WI38 (cell line): ENCODE data around the gene TTLL10.

Experiments used
- H3K4me3 ChIP-seq: 2 replicates; pipeline ENCODE4 v1.5.1; 2011; ENCODE audit warnings: low read depth, mild to moderate bottlenecking, control low read depth, low read length
- CTCF ChIP-seq: IDR thresholded peaks from 2 replicates; pipeline ENCODE4 v1.5.1; 2012; ENCODE audit warnings: low read depth, mild to moderate bottlenecking, control low read depth, low read length

TTLL10 gene

GRCh38 chr1:1232796-1233566, 59.3 kb downstream of the TTLL10 start:
- TF ChIP-seq CTCF: no peak

GRCh38 chr1:1233567-1233892, 59.9 kb downstream of the TTLL10 start:
- no peak for TF ChIP-seq CTCF
- no peak overlapping the region for H3K4me3 ChIP-seq

More at GRCh38 chr1:1232796-1233566, 59.3 kb downstream of the TTLL10 start:
- no peak overlapping the region for H3K4me3 ChIP-seq

- TF ChIP-seq CTCF: no peak
These were observed 60.6 kb downstream of the TTLL10 start for GRCh38 chr1:1234180-1234808.

GRCh38 chr1:1235016-1235744, 61.5 kb downstream of the TTLL10 start:
- H3K4me3 ChIP-seq: no peak overlapping the region
- no peak for TF ChIP-seq CTCF

More at GRCh38 chr1:1234180-1234808, 60.6 kb downstream of the TTLL10 start:
- no peak overlapping the region for H3K4me3 ChIP-seq

GRCh38 chr1:1236176-1236763, 62.6 kb downstream of the TTLL10 start:
- no peak overlapping the region for H3K4me3 ChIP-seq
- TF ChIP-seq CTCF: no peak

- TF ChIP-seq CTCF: no peak
- no peak overlapping the region for H3K4me3 ChIP-seq
These were observed 63.5 kb downstream of the TTLL10 start for GRCh38 chr1:1236945-1237873.
